WERI-Rb-1 (cell line): ENCODE results near the gene SH2D6.

Experiments
- DNase-seq: peaks from one replicate; pipeline ENCODE4 v3.0.0-alpha.2; 2020
- H3K27ac ChIP-seq: fragments of 250-450 bp; sonication (Bioruptor Pico); 2 replicates; pipeline ENCODE4 v1.5.1; 2020; ENCODE audit warnings: mild to moderate bottlenecking, moderate library complexity
- H3K27me3 ChIP-seq: fragments of 250-450 bp; sonication (Bioruptor Pico); 2 replicates; pipeline ENCODE4 v1.5.1; 2021; ENCODE audit warnings: mild to moderate bottlenecking, low read depth, moderate library complexity; ENCODE audit not compliant: insufficient read depth, severe bottlenecking
- H3K36me3 ChIP-seq: fragments of 250-450 bp; sonication (Bioruptor Pico); 2 replicates; pipeline ENCODE4 v1.5.1; 2020; ENCODE audit warnings: mild to moderate bottlenecking, moderate library complexity
- H3K4me3 ChIP-seq: 2 replicates; pipeline ENCODE4 v1.5.1; 2011; ENCODE audit warnings: low read depth, mild to moderate bottlenecking, control low read depth, low read length
- H3K9me3 ChIP-seq: fragments of 250-450 bp; sonication (Bioruptor Pico); 2 replicates; pipeline ENCODE4 v1.5.1; 2021; ENCODE audit warnings: mild to moderate bottlenecking, moderate library complexity; ENCODE audit not compliant: severe bottlenecking
- CTCF ChIP-seq: IDR thresholded peaks from 2 replicates; pipeline ENCODE4 v1.5.1; 2011; ENCODE audit warnings: low read depth, mild to moderate bottlenecking, control low read depth, inconsistent platforms, low read length

Gene SH2D6

GRCh38 chr2:85418132-85419008, at the start of gene SH2D6:
SH2D6 (plus strand) TSS chr2:85418714; CDS start chr2:85429466, 10,752 bp downstream.
- no peaks in the 10 kb centered on the region for H3K27me3 ChIP-seq
- H3K4me3 ChIP-seq = peak within 1 kb of the TSS; percentile 60
- H3K9me3 ChIP-seq = no peaks in the 10 kb centered on the region
- peak; percentile 84 for DNase-seq
- no peak for TF ChIP-seq CTCF
- H3K27ac ChIP-seq = peak within 1 kb of the TSS; percentile 98
- no peaks in the 10 kb centered on the region for H3K36me3 ChIP-seq

- H3K27ac ChIP-seq = no peak overlapping the region
- no peaks in the 10 kb centered on the region for H3K27me3 ChIP-seq
- no peaks in the 10 kb centered on the region for H3K36me3 ChIP-seq
- H3K4me3 ChIP-seq = no peak overlapping the region
- TF ChIP-seq CTCF = no peak
- H3K9me3 ChIP-seq = no peaks in the 10 kb centered on the region
- no peak for DNase-seq
Measured at GRCh38 chr2:85368921-85369320, 49.6 kb upstream of the SH2D6 start.

- Histone ChIP-seq H3K36me3 (no peaks in the 10 kb centered on the region), H3K4me3 (no peak overlapping the region), H3K9me3 (no peaks in the 10 kb centered on the region), H3K27ac (no peak overlapping the region), H3K27me3 (no peaks in the 10 kb centered on the region)
- TF ChIP-seq CTCF = no peak
- DNase-seq = no peak
Measured at GRCh38 chr2:85369500-85369899, 49.0 kb upstream of the SH2D6 start.

- Histone ChIP-seq H3K4me3 (no peak overlapping the region), H3K9me3 (no peaks in the 10 kb centered on the region), H3K27ac (no peak overlapping the region), H3K36me3 (no peaks in the 10 kb centered on the region), H3K27me3 (no peaks in the 10 kb centered on the region)
- no peak for DNase-seq
- no peak for TF ChIP-seq CTCF
Measured at GRCh38 chr2:85371045-85371444, 47.5 kb upstream of the SH2D6 start.

- Histone ChIP-seq H3K27ac (no peak overlapping the region), H3K4me3 (no peak overlapping the region), H3K27me3 (no peaks in the 10 kb centered on the region), H3K9me3 (peaks cover 5% of the 10 kb centered on the region), H3K36me3 (peaks cover 12% of the 10 kb centered on the region)
- no peak for DNase-seq
- no peak for TF ChIP-seq CTCF
Measured at GRCh38 chr2:85376291-85377065, 42.0 kb upstream of the SH2D6 start.
